Hepatocyte (in vitro differentiated cells): Measurements from ENCODE around the gene MINDY2. TPM values are rescaled to one million over a fixed set of nuclear protein-coding genes. Genes with fewer than 3 reads are reported as not detected.

Source experiments
- DNase-seq: peaks from one replicate; pipeline ENCODE4 v3.0.0-alpha.2; 2016; ENCODE audit warnings: low spot score
- H2AFZ ChIP-seq: fragments of 200-600 bp; sonication (generic); 2 replicates; pipeline ENCODE4 v1.6.0; 2016; ENCODE audit warnings: antibody characterized with exemption, mild to moderate bottlenecking
- H3K27ac ChIP-seq: fragments of 200-600 bp; sonication (generic); 2 replicates; pipeline ENCODE4 v1.5.1; 2016; ENCODE audit warnings: mild to moderate bottlenecking
- H3K27me3 ChIP-seq: fragments of 200-600 bp; sonication (generic); 2 replicates; pipeline ENCODE4 v1.6.1; 2016
- H3K36me3 ChIP-seq: fragments of 200-600 bp; sonication (generic); replicated peaks from 2 replicates; pipeline ENCODE4 v1.5.1; 2016; ENCODE audit warnings: low read depth; ENCODE audit not compliant: insufficient read depth
- H3K4me1 ChIP-seq: fragments of 200-600 bp; sonication (generic); 2 replicates; pipeline ENCODE4 v1.5.1; 2016; ENCODE audit warnings: mild to moderate bottlenecking, moderate library complexity; ENCODE audit not compliant: insufficient read depth
- H3K4me2 ChIP-seq: fragments of 200-600 bp; sonication (generic); 2 replicates; pipeline ENCODE4 v1.6.0; 2016
- H3K4me3 ChIP-seq: fragments of 200-600 bp; sonication (generic); 2 replicates; pipeline ENCODE4 v1.5.1; 2016; ENCODE audit warnings: mild to moderate bottlenecking
- H3K79me2 ChIP-seq: fragments of 200-600 bp; sonication (generic); 2 replicates; pipeline ENCODE4 v1.6.0; 2017; ENCODE audit warnings: mild to moderate bottlenecking
- H3K9me2 ChIP-seq: fragments of 200-600 bp; sonication (generic); replicated peaks from 2 replicates; pipeline ENCODE4 v1.6.0; 2017; ENCODE audit warnings: mild to moderate bottlenecking; ENCODE audit not compliant: insufficient read depth
- H3K9me3 ChIP-seq: fragments of 200-600 bp; sonication (generic); 2 replicates; pipeline ENCODE4 v1.5.1; 2016; ENCODE audit warnings: low read depth, mild to moderate bottlenecking
- H4K20me1 ChIP-seq: fragments of 200-600 bp; sonication (generic); 2 replicates; pipeline ENCODE4 v1.6.0; 2016; ENCODE audit warnings: mild to moderate bottlenecking; ENCODE audit not compliant: insufficient read depth, poor library complexity, severe bottlenecking
- CTCF ChIP-seq: fragments of 200-600 bp; sonication (generic); IDR thresholded peaks from 2 replicates; pipeline ENCODE4 v1.5.1; 2016; ENCODE audit warnings: antibody characterized with exemption, mild to moderate bottlenecking; ENCODE audit not compliant: poor library complexity
- EZH2 ChIP-seq: fragments of 200-600 bp; sonication (generic); IDR thresholded peaks from 2 replicates; pipeline ENCODE4 v1.6.1; 2016; ENCODE audit warnings: antibody characterized with exemption, mild to moderate bottlenecking, borderline replicate concordance
- EZH2phosphoT487 ChIP-seq: fragments of 200-600 bp; sonication (generic); IDR thresholded peaks from one replicate; pipeline ENCODE4 v1.6.1; 2018; ENCODE audit warnings: antibody characterized with exemption, mild to moderate bottlenecking, low read depth, moderate library complexity; ENCODE audit not compliant: unreplicated experiment, severe bottlenecking
- WGBS: methylation state at CpG from one replicate; pipeline ENCODE4 v1.1.6; 2016; ENCODE audit warnings: low lambda C conversion rate; ENCODE audit errors: missing lambda C conversion rate; 5-methylcytosine and 5-hydroxymethylcytosine counted together
- polyA plus RNA-seq: library from polyadenylated mRNA; unstranded; fragments of >200 nt; fragmentation: Nextera tagmentation; extraction: Ambion mirVana; gene quantifications from 2 replicates; pipeline ENCODE4 v1.2.1, GENCODE V29; 2016
- total RNA-seq: library from RNA; depleted of rRNA; stranded (reverse); fragments of >200 nt; gene quantifications from 2 replicates; pipeline ENCODE4 v1.2.3, GENCODE V29; 2014

MINDY2 gene
- total and polyA plus RNA-seq, 2 experiments from 2014 or later, result 19.3 to 32.3 TPM

GRCh38 chr15:58736018-58736643 lies 35.0 kb upstream of the MINDY2 start:
- H3K79me2 ChIP-seq, result peaks cover 98% of the 10 kb centered on the region

GRCh38 chr15:58737298-58737697 lies 33.8 kb upstream of the MINDY2 start:
- peaks cover 100% of the 10 kb centered on the region for H3K79me2 ChIP-seq

More at GRCh38 chr15:58736018-58736643, 35.0 kb upstream of the MINDY2 start:
- Histone ChIP-seq H3K4me1 (peaks cover 9% of the 10 kb centered on the region), H4K20me1 (peaks cover 81% of the 10 kb centered on the region), H3K4me3 (no peak overlapping the region), H3K27ac (no peak overlapping the region), H3K36me3 (peaks cover 3% of the 10 kb centered on the region), H3K9me3 (no peaks in the 10 kb centered on the region), H3K9me2 (no peaks in the 10 kb centered on the region), H2AFZ (no peak overlapping the region), H3K27me3 (no peaks in the 10 kb centered on the region), H3K4me2 (no peak overlapping the region)
- 77% methylated on average over 2 of the region's 2 CpGs for WGBS
- no peak for DNase-seq
- TF ChIP-seq EZH2phosphoT487 (no peak), EZH2 (no peak), CTCF (no peak)

GRCh38 chr15:58738046-58738707 lies 32.9 kb upstream of the MINDY2 start:
- Histone ChIP-seq H3K4me3 (no peak overlapping the region), H3K27ac (no peak overlapping the region), H3K4me1 (peaks cover 6% of the 10 kb centered on the region), H2AFZ (no peak overlapping the region), H3K79me2 (peaks cover 100% of the 10 kb centered on the region), H3K9me2 (no peaks in the 10 kb centered on the region), H4K20me1 (peaks cover 93% of the 10 kb centered on the region), H3K4me2 (no peak overlapping the region), H3K9me3 (no peaks in the 10 kb centered on the region), H3K36me3 (peaks cover 3% of the 10 kb centered on the region), H3K27me3 (no peaks in the 10 kb centered on the region)
- TF ChIP-seq EZH2 (no peak), EZH2phosphoT487 (no peak), CTCF (no peak)
- 95% methylated on average over 1 of the region's 1 CpG for WGBS
- DNase-seq, result no peak

More at GRCh38 chr15:58737298-58737697, 33.8 kb upstream of the MINDY2 start:
- WGBS, result 76% methylated on average over 3 of the region's 3 CpGs
- no peak overlapping the region for H3K4me2 ChIP-seq
- H2AFZ ChIP-seq, result no peak overlapping the region
- H3K36me3 ChIP-seq, result peaks cover 3% of the 10 kb centered on the region
- no peaks in the 10 kb centered on the region for H3K9me3 ChIP-seq
- H3K27ac ChIP-seq, result no peak overlapping the region
- peaks cover 88% of the 10 kb centered on the region for H4K20me1 ChIP-seq
- no peaks in the 10 kb centered on the region for H3K9me2 ChIP-seq
- H3K4me3 ChIP-seq, result no peak overlapping the region
- no peaks in the 10 kb centered on the region for H3K27me3 ChIP-seq
- TF ChIP-seq EZH2phosphoT487, result no peak
- TF ChIP-seq EZH2, result no peak
- no peak for TF ChIP-seq CTCF
- no peak for DNase-seq
- H3K4me1 ChIP-seq, result peaks cover 6% of the 10 kb centered on the region
